Sigmoid colon (tissue), 7 donors: ENCODE results near the gene TCERG1L. TPM values are rescaled to one million over a fixed set of nuclear protein-coding genes. Genes with fewer than 3 reads are reported as not detected.

ENCODE experiments used
- DNase-seq: peaks from one replicate; pipeline ENCODE4 v3.0.0-alpha.2; 2019
- H3K27ac ChIP-seq, 4 donors: fragments of 200-600 bp; sonication (generic); one replicate each; pipeline ENCODE4 v1.5.1; 2016 to 2019; ENCODE audit warnings: mild to moderate bottlenecking in 1 of 4
- H3K27me3 ChIP-seq, 3 donors: fragments of 200-600 bp; sonication (generic); one replicate each; pipeline ENCODE4 v1.5.1; 2019; ENCODE audit warnings: mild to moderate bottlenecking in 1 of 3
- H3K36me3 ChIP-seq, 4 donors: fragments of 200-600 bp; sonication (generic); one replicate each; pipeline ENCODE4 v1.5.1; 2016 to 2019
- H3K4me1 ChIP-seq, 4 donors: fragments of 200-600 bp; sonication (generic); one replicate each; pipeline ENCODE4 v1.5.1; 2017 to 2019
- H3K4me3 ChIP-seq, 4 donors: fragments of 200-600 bp; sonication (generic); one replicate each; pipeline ENCODE4 v1.5.1; 2017 to 2019; ENCODE audit warnings: mild to moderate bottlenecking in 2 of 4, moderate library complexity in 1 of 4
- H3K9me3 ChIP-seq, 4 donors: fragments of 200-600 bp in 3 of 4; sonication (generic) in 3 of 4; one replicate each; pipeline versions ENCODE4 v1.5.1 to v1.6.1; 2013 to 2019
- EP300 ChIP-seq, 4 donors: sonication (generic); formaldehyde crosslinking; IDR thresholded peaks; one replicate each; pipeline ENCODE4 v1.6.1; 2017; ENCODE audit warnings: antibody characterized with exemption in 4 of 4
- POLR2A ChIP-seq, 2 donors: fragments of 450-650 bp; IDR thresholded peaks; one replicate each; pipeline ENCODE4 v1.6.1; 2016; ENCODE audit warnings: antibody characterized with exemption in 2 of 2, mild to moderate bottlenecking in 2 of 2, moderate library complexity in 2 of 2
- POLR2AphosphoS5 ChIP-seq, 4 donors: sonication (generic); formaldehyde crosslinking; IDR thresholded peaks; one replicate each; pipeline ENCODE4 v1.6.1; 2017; ENCODE audit warnings: antibody characterized with exemption in 4 of 4
- WGBS, 2 donors: extraction: QIAGEN DNeasy Blood & Tissue Kit; methylation state at CpG; one replicate each; pipeline ENCODE4 v1.1.7; 2013; 5-methylcytosine and 5-hydroxymethylcytosine counted together
- intact Hi-C: fragments of 100-400 bp; cut with DNase I; formaldehyde crosslinking; loops from one replicate; pipeline ENCODE4 v1.15.1; 2023
- polyA plus RNA-seq, 3 donors: library from polyadenylated mRNA; stranded (reverse); fragments of 200-250 nt; gene quantifications; one replicate each; pipeline ENCODE4 v1.2.3, GENCODE V29; 2013
- total RNA-seq, 4 donors: library from RNA; depleted of rRNA; stranded (reverse); fragments of >200 nt; gene quantifications; one replicate each; pipeline ENCODE4 v1.1.0, GENCODE V29; 2016
- TF ChIP-seq, protein P1 (sequence below), 4 experiments: fragments of 450-650 bp in 3 of 4; fragments of 200-600 bp in 1 of 4; IDR thresholded peaks; one replicate each; pipeline ENCODE4 v1.5.1; 2016 to 2019; ENCODE audit warnings: antibody characterized with exemption in 4 of 4, mild to moderate bottlenecking in 3 of 4, moderate library complexity in 2 of 4
- donor health status: healthy with polysubstance abuse.
- donor health status: Bipolar disorder and iron deficiency.
- donor health status: healthy.

Gene TCERG1L
- total and polyA plus RNA-seq, 7 donors: under 0.01 to 0.55 (median 0.10) TPM; not detected in 4

DNA sequence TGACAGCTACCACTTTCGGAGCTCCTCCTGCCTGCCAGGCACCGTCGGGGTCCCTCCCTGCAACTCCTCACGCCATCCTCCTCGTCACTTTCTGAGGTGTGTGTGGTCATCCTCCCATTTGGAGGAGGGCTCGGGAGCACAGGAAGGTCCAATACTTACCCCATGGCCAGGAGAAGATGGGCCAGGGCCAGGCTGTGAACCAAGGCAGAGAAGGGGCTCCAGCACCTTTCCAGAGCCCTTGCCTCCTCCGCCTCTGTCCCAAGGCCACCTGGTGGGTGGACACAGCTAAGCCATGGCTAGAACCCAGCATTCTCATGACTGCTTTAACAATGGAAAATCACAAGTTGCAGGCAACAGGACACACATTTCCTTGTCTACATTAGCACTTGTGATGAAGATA lies 215.5 kb downstream of the TCERG1L start:
- WGBS, 2 donors: 85 to 94% methylated on average over 7 of the region's 7 CpGs
- no peak for DNase-seq
- TF ChIP-seq POLR2A (IDR thresholded peaks at IDR 0.05): no peak
- TF ChIP-seq, protein P1, sequence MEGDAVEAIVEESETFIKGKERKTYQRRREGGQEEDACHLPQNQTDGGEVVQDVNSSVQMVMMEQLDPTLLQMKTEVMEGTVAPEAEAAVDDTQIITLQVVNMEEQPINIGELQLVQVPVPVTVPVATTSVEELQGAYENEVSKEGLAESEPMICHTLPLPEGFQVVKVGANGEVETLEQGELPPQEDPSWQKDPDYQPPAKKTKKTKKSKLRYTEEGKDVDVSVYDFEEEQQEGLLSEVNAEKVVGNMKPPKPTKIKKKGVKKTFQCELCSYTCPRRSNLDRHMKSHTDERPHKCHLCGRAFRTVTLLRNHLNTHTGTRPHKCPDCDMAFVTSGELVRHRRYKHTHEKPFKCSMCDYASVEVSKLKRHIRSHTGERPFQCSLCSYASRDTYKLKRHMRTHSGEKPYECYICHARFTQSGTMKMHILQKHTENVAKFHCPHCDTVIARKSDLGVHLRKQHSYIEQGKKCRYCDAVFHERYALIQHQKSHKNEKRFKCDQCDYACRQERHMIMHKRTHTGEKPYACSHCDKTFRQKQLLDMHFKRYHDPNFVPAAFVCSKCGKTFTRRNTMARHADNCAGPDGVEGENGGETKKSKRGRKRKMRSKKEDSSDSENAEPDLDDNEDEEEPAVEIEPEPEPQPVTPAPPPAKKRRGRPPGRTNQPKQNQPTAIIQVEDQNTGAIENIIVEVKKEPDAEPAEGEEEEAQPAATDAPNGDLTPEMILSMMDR (IDR thresholded peaks at IDR 0.05): no peak
- TF ChIP-seq POLR2AphosphoS5 (IDR thresholded peaks at IDR 0.05): no peak
- TF ChIP-seq EP300 (IDR thresholded peaks at IDR 0.05): no peak
- H3K4me3 ChIP-seq: no peak overlapping the region
- intact Hi-C loops: no loop called here
- H3K9me3 ChIP-seq: no peaks in the 10 kb centered on the region
- no peaks in the 10 kb centered on the region for H3K4me1 ChIP-seq
- H3K36me3 ChIP-seq: no peaks in the 10 kb centered on the region
- H3K27me3 ChIP-seq: no peaks in the 10 kb centered on the region
- H3K27ac ChIP-seq: no peak overlapping the region

DNA sequence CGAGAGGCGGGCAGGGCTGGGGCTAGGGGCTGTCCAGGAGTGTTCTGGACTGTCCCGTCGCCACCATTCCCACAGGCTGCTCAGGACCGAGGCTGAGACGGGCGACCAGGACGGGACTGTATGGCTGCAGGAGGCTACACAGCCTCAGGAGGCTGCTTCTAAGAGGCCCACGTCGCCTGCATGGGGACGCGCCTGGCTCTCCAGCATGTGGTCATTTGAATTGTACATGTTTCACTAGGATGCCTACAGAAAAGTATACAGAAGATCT lies 216.3 kb downstream of the TCERG1L start:
- no peaks in the 10 kb centered on the region for H3K36me3 ChIP-seq
- intact Hi-C loops: no loop called here
- 89 to 92% methylated on average over 12 of the region's 12 CpGs for WGBS, 2 donors
- H3K4me1 ChIP-seq: no peaks in the 10 kb centered on the region
- H3K9me3 ChIP-seq: no peaks in the 10 kb centered on the region
- H3K4me3 ChIP-seq: no peak overlapping the region
- H3K27ac ChIP-seq: no peak overlapping the region
- DNase-seq: no peak
- TF ChIP-seq, protein P1 (IDR thresholded peaks at IDR 0.05): no peak
- TF ChIP-seq POLR2A (IDR thresholded peaks at IDR 0.05) (no peak), POLR2AphosphoS5 (IDR thresholded peaks at IDR 0.05) (no peak), EP300 (IDR thresholded peaks at IDR 0.05) (no peak)
- H3K27me3 ChIP-seq: no peaks in the 10 kb centered on the region

DNA sequence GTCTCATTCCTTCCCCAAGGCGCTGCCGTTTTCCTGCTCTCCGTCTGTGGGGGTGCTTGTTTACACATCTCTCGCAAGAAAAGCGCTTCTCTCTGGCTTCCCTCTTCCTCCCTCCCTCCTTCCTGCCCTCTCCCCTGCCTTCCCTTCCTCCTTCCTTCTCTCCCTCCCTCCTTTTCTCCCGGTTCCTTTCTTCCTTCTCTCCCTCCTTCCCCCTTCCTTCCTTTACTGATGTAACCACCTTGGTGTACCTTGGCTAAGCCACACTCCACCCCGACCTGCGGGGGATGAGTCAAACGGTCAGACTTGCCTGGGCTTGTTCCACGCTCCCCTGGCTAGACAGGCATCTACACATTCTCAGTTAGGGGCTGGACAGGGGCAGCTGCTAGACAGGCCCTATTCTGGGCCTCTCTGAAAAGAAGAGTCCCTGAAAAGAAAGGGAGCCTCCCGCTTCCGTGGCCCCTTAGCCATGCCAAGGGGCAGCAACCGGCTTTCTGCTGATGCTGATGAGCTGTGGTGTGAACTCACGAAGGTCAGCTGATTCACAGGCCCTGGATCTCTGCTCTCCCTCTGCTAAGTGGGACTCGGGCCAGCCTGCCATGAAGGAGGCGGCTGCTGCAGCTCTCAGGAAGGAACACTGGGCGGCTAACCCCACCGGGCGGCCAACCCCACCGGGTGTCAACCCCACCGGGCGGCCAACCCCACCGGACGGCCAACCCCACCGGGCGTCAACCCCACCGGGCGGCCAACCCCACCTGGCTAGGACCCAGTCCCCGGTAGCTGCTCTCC lies 216.8 kb downstream of the TCERG1L start:
- WGBS, 2 donors: 58 to 64% methylated on average over 29 of the region's 29 CpGs
- no peaks in the 10 kb centered on the region for H3K36me3 ChIP-seq
- TF ChIP-seq POLR2AphosphoS5 (IDR thresholded peaks at IDR 0.05): no peak
- no peak for TF ChIP-seq EP300 (IDR thresholded peaks at IDR 0.05)
- TF ChIP-seq POLR2A (IDR thresholded peaks at IDR 0.05): no peak
- TF ChIP-seq, protein P1 (IDR thresholded peaks at IDR 0.05): no peak
- H3K9me3 ChIP-seq: no peaks in the 10 kb centered on the region
- H3K4me3 ChIP-seq: no peak overlapping the region
- H3K27me3 ChIP-seq: no peaks in the 10 kb centered on the region
- no peak overlapping the region for H3K27ac ChIP-seq
- H3K4me1 ChIP-seq: no peaks in the 10 kb centered on the region
- DNase-seq: no peak
- intact Hi-C loops: no loop called here

DNA sequence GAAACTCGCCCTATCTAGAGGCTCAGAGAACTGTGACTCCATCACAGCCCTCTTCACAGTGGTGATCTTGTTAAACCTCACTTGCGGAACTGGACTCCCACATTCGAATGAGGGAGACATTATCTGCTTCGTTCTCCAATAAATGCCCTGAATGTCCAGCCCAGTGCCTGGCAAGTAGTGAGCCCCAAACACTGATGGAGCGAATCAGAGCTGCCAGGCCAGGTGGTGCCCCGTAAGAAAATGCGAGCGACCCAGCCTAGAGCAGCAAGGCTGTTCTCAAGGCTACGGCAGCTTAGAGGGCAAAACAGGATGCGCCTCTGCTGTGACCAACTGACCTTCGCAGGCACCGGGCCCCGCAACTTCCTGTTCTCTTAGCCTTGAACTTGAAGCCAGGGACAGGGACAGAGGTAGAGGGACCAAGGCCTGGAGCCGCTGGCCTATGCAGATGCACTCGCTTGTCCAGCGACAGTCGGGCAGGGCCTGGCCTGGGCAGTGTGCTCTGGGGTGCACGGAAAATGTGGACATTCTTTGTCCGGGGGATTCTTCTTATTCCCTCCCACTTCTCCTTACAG lies 217.6 kb downstream of the TCERG1L start:
- Histone ChIP-seq H3K4me3 (no peak overlapping the region), H3K27me3 (no peaks in the 10 kb centered on the region), H3K27ac (no peak overlapping the region), H3K4me1 (no peaks in the 10 kb centered on the region), H3K36me3 (no peaks in the 10 kb centered on the region), H3K9me3 (no peaks in the 10 kb centered on the region)
- WGBS, 2 donors: 76 to 79% methylated on average over 19 of the region's 19 CpGs
- no peak for DNase-seq
- intact Hi-C loops: no loop called here
- TF ChIP-seq POLR2A (IDR thresholded peaks at IDR 0.05) (no peak), POLR2AphosphoS5 (IDR thresholded peaks at IDR 0.05) (no peak)
- TF ChIP-seq, protein P1 (IDR thresholded peaks at IDR 0.05): no peak
